ENCODE measurements around the gene NKX1-1.

GRCh38 chr4:1408418-1408817 lies 2.2 kb upstream of the NKX1-1 start:
- TF ChIP-seq POLR2A (IDR thresholded peaks at IDR 0.05; ENCODE audit: low read depth, low read length) (no peak), POLR2AphosphoS5 (IDR thresholded peaks at IDR 0.05; ENCODE audit: low read depth, low read length) (no peak), TAF1 (IDR thresholded peaks at IDR 0.05; ENCODE audit: low read depth, low read length) (no peak)

Data from GM12891 (cell line).